K562 (cell line): ENCODE measurements around the gene INTS6L. TPM values are rescaled to one million over a fixed set of nuclear protein-coding genes. Genes with fewer than 3 reads are reported as not detected.

Source experiments
- BRD9 ChIP-seq: fragments of 450-650 bp; IDR thresholded peaks from 2 replicates; pipeline ENCODE4 v1.6.1; 2018; ENCODE audit warnings: low read depth; ENCODE audit not compliant: partially characterized antibody
- DEAF1 ChIP-seq: fragments of 450-650 bp; formaldehyde crosslinking; IDR thresholded peaks from 2 replicates; pipeline ENCODE4 v1.4.0; 2020; ENCODE audit warnings: mild to moderate bottlenecking, moderate library complexity
- FOXJ2 ChIP-seq: fragments of 200-800 bp; sonication (Bioruptor generic); IDR thresholded peaks from 2 replicates; pipeline ENCODE4 v1.6.1; 2016; ENCODE audit warnings: missing genetic modification characterization, missing compliant biosample characterization
- HNRNPLL ChIP-seq: fragments of 200-400 bp; formaldehyde crosslinking; IDR thresholded peaks from 2 replicates; pipeline ENCODE4 v1.6.1; 2017; ENCODE audit warnings: low read length, low read depth, mild to moderate bottlenecking; ENCODE audit not compliant: poor library complexity, severe bottlenecking
- KDM4B ChIP-seq, 2 experiments: fragments of 450-650 bp in 1 of 2; sonication (generic) in 1 of 2; IDR thresholded peaks; 2 replicates each; pipeline ENCODE4 v1.6.1; 2016 to 2017; ENCODE audit warnings: borderline replicate concordance in 2 of 2, antibody characterized with exemption in 1 of 2, low read depth in 1 of 2, mild to moderate bottlenecking in 1 of 2
- MTA2 ChIP-seq: fragments of 450-650 bp; IDR thresholded peaks from 2 replicates; pipeline ENCODE4 v1.6.1; 2016; ENCODE audit warnings: low read depth
- NCOR1 ChIP-seq: fragments of 450-650 bp; IDR thresholded peaks from 2 replicates; pipeline ENCODE4 v1.6.1; 2016; ENCODE audit warnings: mild to moderate bottlenecking, moderate library complexity
- NKRF ChIP-seq: fragments of 450-650 bp; IDR thresholded peaks from 2 replicates; pipeline ENCODE4 v1.6.1; 2016; ENCODE audit warnings: borderline replicate concordance
- NR4A1 ChIP-seq, 2 experiments: fragments of 250-450 bp in 1 of 2; fragments of 450-650 bp in 1 of 2; sonication (Bioruptor Pico) in 1 of 2; IDR thresholded peaks; 2 replicates each; pipeline versions ENCODE4 v1.4.0 to v1.6.1; 2016 to 2020; ENCODE audit warnings: mild to moderate bottlenecking in 2 of 2, missing compliant biosample characterization in 1 of 2, missing genetic modification characterization in 1 of 2, moderate library complexity in 1 of 2
- POLR2G ChIP-seq: fragments of 200-400 bp; formaldehyde crosslinking; IDR thresholded peaks from 2 replicates; pipeline ENCODE4 v1.6.1; 2017; ENCODE audit warnings: low read depth, mild to moderate bottlenecking, antibody characterized with exemption, low read length, moderate library complexity
- RNF2 ChIP-seq: sonication (generic); IDR thresholded peaks from 2 replicates; pipeline ENCODE4 v1.6.1; 2016
- SMARCC2 ChIP-seq: fragments of 450-650 bp; IDR thresholded peaks from 2 replicates; pipeline ENCODE4 v1.6.1; 2017; ENCODE audit warnings: antibody characterized with exemption, moderate library complexity, mild to moderate bottlenecking, low read depth
- TAF9B ChIP-seq: fragments of 450-650 bp; IDR thresholded peaks from 2 replicates; pipeline ENCODE4 v1.6.1; 2018; ENCODE audit warnings: mild to moderate bottlenecking; ENCODE audit not compliant: partially characterized antibody
- TBL1XR1 ChIP-seq, 2 experiments: IDR thresholded peaks; 2 replicates each; pipeline ENCODE4 v1.6.1; 2012; ENCODE audit warnings: improper control_type of control experiment in 2 of 2, low read length in 2 of 2, mild to moderate bottlenecking in 1 of 2
- TCF3 ChIP-seq: sonication (generic); formaldehyde crosslinking; IDR thresholded peaks from 2 replicates; pipeline ENCODE4 v1.4.0; 2020; ENCODE audit warnings: mild to moderate bottlenecking, missing genetic modification reagents
- ZBTB34 ChIP-seq: fragments of 250-450 bp; sonication (Bioruptor Pico); IDR thresholded peaks from 2 replicates; pipeline ENCODE4 v1.8.0; 2021; ENCODE audit warnings: mild to moderate bottlenecking, moderate library complexity
- ZNF518B ChIP-seq: fragments of 250-450 bp; sonication (Bioruptor Pico); IDR thresholded peaks from 2 replicates; pipeline ENCODE4 v1.5.0; 2021; ENCODE audit warnings: mild to moderate bottlenecking, moderate library complexity
- ZNF644 ChIP-seq: fragments of 200-800 bp; sonication (Bioruptor generic); IDR thresholded peaks from 2 replicates; pipeline ENCODE4 v1.6.1; 2016; ENCODE audit warnings: low read depth, missing genetic modification characterization, missing compliant biosample characterization
- polyA plus RNA-seq, 8 experiments: library from polyadenylated mRNA; depleted of rRNA in 4 of 8; stranded (reverse) in 5 of 8; unstranded in 3 of 8; fragments of >200 nt; fragmentation: Nextera tagmentation in 2 of 8; fragmentation: Illumina TruSeq in 1 of 8; extraction: Ambion mirVana in 2 of 8; extraction: Trizol in 1 of 8; gene quantifications; 2 replicates each; pipeline versions ENCODE4 v1.2.1 to v1.2.3, GENCODE V29; 2011 to 2014; ENCODE audit warnings: inconsistent platforms in 1 of 8, missing spikeins in 1 of 8
- total RNA-seq, 7 experiments: library from RNA; depleted of rRNA in 6 of 7; stranded (reverse); fragments of >200 nt in 6 of 7; fragmentation: Illumina TruSeq in 2 of 7; extraction: Trizol in 2 of 7; gene quantifications; 2 replicates each; pipeline versions ENCODE4 v1.2.1 to v1.2.3, GENCODE V29; 2011 to 2021; ENCODE audit warnings: low replicate concordance in 1 of 7

The INTS6L gene
- total and polyA plus RNA-seq, 9 of the 15 experiments (the other 6 are each of a cell fraction or from before 2014, with no cell fraction given), result 6.1 to 44.9 (median 21.9) TPM

- TF ChIP-seq POLR2G (no peak), ZBTB34 (CRISPR knock-in tag) (no peak), FOXJ2 (tag) (no peak), HNRNPLL (no peak), BRD9 (peak; percentile 20), NCOR1 (peak; percentile 70), NR4A1 (CRISPR knock-in tag; IDR thresholded peaks at IDR 0.05) (no peak), NR4A1 (tag; IDR thresholded peaks at IDR 0.05) (no peak), TCF3 (CRISPR knock-in tag) (peak; percentile 86), TBL1XR1 (IDR thresholded peaks at IDR 0.05; ENCODE audit: low read length in 2 of 2) (peak in 1 of 2 experiments; percentile 78; a peak in 2 of 4 replicates), RNF2 (peak; percentile 60; the same call in 1 of the 2 replicates), KDM4B (IDR thresholded peaks at IDR 0.05; ENCODE audit: borderline replicate concordance in 2 of 2, low read depth in 1 of 2) (no peak), MTA2 (peak; percentile 64), NKRF (no peak), DEAF1 (CRISPR knock-in tag) (0 out of 2 replicates have a peak, but pooled peaks have one; percentile 25), ZNF518B (no peak), ZNF644 (tag) (no peak; the same call in 1 of the 2 replicates), TAF9B (peak; percentile 38), SMARCC2 (0 out of 2 replicates have a peak, but pooled peaks have one; percentile 48)
Observed at GRCh38 chrX:135522132-135522530, 1.7 kb downstream of the INTS6L start (continued).
